KMS-11 (cell line): ENCODE measurements around the gene SLCO4A1.

Experiments
- H2AFZ ChIP-seq: fragments of 200-600 bp; sonication (generic); 2 replicates; pipeline ENCODE4 v1.6.1; 2016; ENCODE audit warnings: antibody characterized with exemption, mixed run types, low read depth
- H3K27ac ChIP-seq: fragments of 200-600 bp; sonication (generic); 2 replicates; pipeline ENCODE4 v1.6.1; 2016; ENCODE audit warnings: mild to moderate bottlenecking, mixed run types
- H3K27me3 ChIP-seq: fragments of 200-600 bp; sonication (generic); 2 replicates; pipeline ENCODE4 v1.6.1; 2017; ENCODE audit warnings: mild to moderate bottlenecking, low read depth, mixed run types, moderate library complexity; ENCODE audit not compliant: insufficient read depth
- H3K36me3 ChIP-seq: fragments of 200-600 bp; sonication (generic); 2 replicates; pipeline ENCODE4 v1.6.1; 2017; ENCODE audit warnings: mild to moderate bottlenecking, mixed run types; ENCODE audit not compliant: insufficient read depth
- H3K4me1 ChIP-seq: fragments of 200-600 bp; sonication (generic); 2 replicates; pipeline ENCODE4 v1.6.1; 2016; ENCODE audit warnings: mild to moderate bottlenecking, low read depth, mixed run types; ENCODE audit not compliant: poor library complexity, severe bottlenecking
- H3K4me2 ChIP-seq: fragments of 200-600 bp; sonication (generic); 2 replicates; pipeline ENCODE4 v1.7.0; 2016; ENCODE audit warnings: mild to moderate bottlenecking, mixed run types
- H3K4me3 ChIP-seq: fragments of 200-600 bp; sonication (generic); IDR thresholded peaks from 2 replicates; pipeline ENCODE4 v1.6.1; 2017; ENCODE audit warnings: low read depth, low read length, mixed read lengths; ENCODE audit not compliant: insufficient read depth
- H3K79me2 ChIP-seq: fragments of 200-600 bp; sonication (generic); 2 replicates; pipeline ENCODE4 v1.6.1; 2016; ENCODE audit warnings: low read depth, mixed run types; ENCODE audit not compliant: insufficient read depth
- H3K9ac ChIP-seq: fragments of 200-600 bp; sonication (generic); 2 replicates; pipeline ENCODE4 v1.6.1; 2016; ENCODE audit warnings: mild to moderate bottlenecking, mixed run types
- H4K20me1 ChIP-seq: fragments of 200-600 bp; sonication (generic); 2 replicates; pipeline ENCODE4 v1.6.1; 2016; ENCODE audit warnings: mild to moderate bottlenecking, mixed run types; ENCODE audit not compliant: insufficient read depth
- TF ChIP-seq, protein P1 (sequence below): fragments of 200-600 bp; sonication (generic); conservative IDR thresholded peaks from 2 replicates; pipeline ENCODE4 v1.6.1; 2017; ENCODE audit warnings: low read depth, mild to moderate bottlenecking, antibody characterized with exemption, low read length, moderate library complexity, mixed read lengths

The SLCO4A1 gene

GRCh38 chr20:62635852-62636251, 6.5 kb upstream of the SLCO4A1 start:
- Histone ChIP-seq H3K36me3 (no peaks in the 10 kb centered on the region), H2AFZ (no peak overlapping the region), H3K9ac (no peak overlapping the region), H3K4me1 (no peaks in the 10 kb centered on the region), H3K27me3 (peaks cover 83% of the 10 kb centered on the region), H3K27ac (no peak overlapping the region), H3K4me3 (no peak overlapping the region), H4K20me1 (no peaks in the 10 kb centered on the region), H3K79me2 (no peaks in the 10 kb centered on the region), H3K4me2 (no peak overlapping the region)
- TF ChIP-seq, protein P1, sequence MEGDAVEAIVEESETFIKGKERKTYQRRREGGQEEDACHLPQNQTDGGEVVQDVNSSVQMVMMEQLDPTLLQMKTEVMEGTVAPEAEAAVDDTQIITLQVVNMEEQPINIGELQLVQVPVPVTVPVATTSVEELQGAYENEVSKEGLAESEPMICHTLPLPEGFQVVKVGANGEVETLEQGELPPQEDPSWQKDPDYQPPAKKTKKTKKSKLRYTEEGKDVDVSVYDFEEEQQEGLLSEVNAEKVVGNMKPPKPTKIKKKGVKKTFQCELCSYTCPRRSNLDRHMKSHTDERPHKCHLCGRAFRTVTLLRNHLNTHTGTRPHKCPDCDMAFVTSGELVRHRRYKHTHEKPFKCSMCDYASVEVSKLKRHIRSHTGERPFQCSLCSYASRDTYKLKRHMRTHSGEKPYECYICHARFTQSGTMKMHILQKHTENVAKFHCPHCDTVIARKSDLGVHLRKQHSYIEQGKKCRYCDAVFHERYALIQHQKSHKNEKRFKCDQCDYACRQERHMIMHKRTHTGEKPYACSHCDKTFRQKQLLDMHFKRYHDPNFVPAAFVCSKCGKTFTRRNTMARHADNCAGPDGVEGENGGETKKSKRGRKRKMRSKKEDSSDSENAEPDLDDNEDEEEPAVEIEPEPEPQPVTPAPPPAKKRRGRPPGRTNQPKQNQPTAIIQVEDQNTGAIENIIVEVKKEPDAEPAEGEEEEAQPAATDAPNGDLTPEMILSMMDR = no peak

DNA sequence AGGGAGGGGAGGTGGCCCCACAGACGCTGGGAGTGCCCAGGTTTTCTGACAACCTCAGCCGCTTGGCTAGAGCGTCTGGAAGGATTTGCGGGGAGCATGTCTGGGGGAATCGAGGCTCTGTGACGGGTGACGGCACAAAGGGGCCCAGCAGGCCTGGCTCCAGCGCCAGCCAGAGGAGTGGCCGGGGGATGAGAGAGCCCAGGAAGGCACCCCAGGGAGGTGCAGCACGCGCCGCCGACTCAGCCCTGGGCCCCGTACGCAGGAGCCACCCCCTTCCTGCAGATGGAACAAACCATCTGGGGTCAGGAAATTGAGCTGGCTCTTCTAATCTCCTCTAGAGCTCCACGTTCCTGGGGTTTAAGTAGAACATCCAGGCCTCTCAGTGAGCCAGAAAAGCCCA, 5.9 kb upstream of the SLCO4A1 start:
- H4K20me1 ChIP-seq = no peaks in the 10 kb centered on the region
- H3K9ac ChIP-seq = no peak overlapping the region
- no peaks in the 10 kb centered on the region for H3K79me2 ChIP-seq
- TF ChIP-seq, protein P1 = no peak
- H3K4me2 ChIP-seq = no peak overlapping the region
- no peak overlapping the region for H3K27ac ChIP-seq
- H3K4me1 ChIP-seq = peaks cover 2% of the 10 kb centered on the region
- H3K27me3 ChIP-seq = peaks cover 81% of the 10 kb centered on the region
- H2AFZ ChIP-seq = no peak overlapping the region
- H3K4me3 ChIP-seq = no peak overlapping the region
- no peaks in the 10 kb centered on the region for H3K36me3 ChIP-seq

DNA sequence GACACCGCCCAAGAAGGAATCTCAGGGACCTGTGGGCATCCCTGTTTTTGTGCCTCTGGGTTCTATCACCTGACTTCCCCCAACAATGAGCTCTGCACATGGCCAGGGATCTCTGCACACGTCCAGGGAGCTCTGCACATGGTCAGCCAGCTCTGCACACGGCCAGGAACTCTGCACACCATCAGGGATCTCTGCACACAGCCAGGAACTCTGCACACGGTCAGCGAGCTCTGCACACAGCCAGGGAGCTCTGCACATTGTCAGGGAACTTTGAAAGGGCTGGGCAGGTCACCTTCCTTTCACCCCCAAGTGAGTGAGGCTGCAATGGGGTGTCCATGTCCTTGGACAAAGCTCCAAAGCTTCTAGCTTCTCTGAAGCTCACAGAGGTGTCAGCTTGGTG, 5.2 kb upstream of the SLCO4A1 start:
- Histone ChIP-seq H4K20me1 (no peaks in the 10 kb centered on the region), H3K4me2 (no peak overlapping the region), H3K36me3 (no peaks in the 10 kb centered on the region), H2AFZ (no peak overlapping the region), H3K79me2 (no peaks in the 10 kb centered on the region), H3K27ac (no peak overlapping the region), H3K4me3 (no peak overlapping the region), H3K9ac (no peak overlapping the region), H3K4me1 (peaks cover 5% of the 10 kb centered on the region), H3K27me3 (peaks cover 76% of the 10 kb centered on the region)
- TF ChIP-seq, protein P1 = no peak

GRCh38 chr20:62637521-62638054, 4.7 kb upstream of the SLCO4A1 start:
- H3K4me2 ChIP-seq = no peak overlapping the region
- H3K27ac ChIP-seq = no peak overlapping the region
- no peak overlapping the region for H3K9ac ChIP-seq
- H4K20me1 ChIP-seq = no peaks in the 10 kb centered on the region
- no peak overlapping the region for H3K4me3 ChIP-seq
- TF ChIP-seq, protein P1 = no peak
- no peaks in the 10 kb centered on the region for H3K79me2 ChIP-seq
- H3K4me1 ChIP-seq = peaks cover 5% of the 10 kb centered on the region
- no peaks in the 10 kb centered on the region for H3K36me3 ChIP-seq
- H3K27me3 ChIP-seq = peaks cover 71% of the 10 kb centered on the region
- no peak overlapping the region for H2AFZ ChIP-seq
